GM23248 (cell line): Measurements from ENCODE around the gene RCAN2. TPM values are rescaled to one million over a fixed set of nuclear protein-coding genes. Genes with fewer than 3 reads are reported as not detected.

Experiments
- DNase-seq: peaks from one replicate; pipeline ENCODE4 v3.0.0-alpha.2; 2015
- H2AFZ ChIP-seq: fragments of 200-600 bp; sonication (generic); 2 replicates; pipeline ENCODE4 v1.6.1; 2016; ENCODE audit warnings: antibody characterized with exemption
- H3F3A ChIP-seq: fragments of 200-600 bp; sonication (generic); 2 replicates; pipeline ENCODE4 v1.6.1; 2016; ENCODE audit warnings: mild to moderate bottlenecking, antibody characterized with exemption, mixed run types; ENCODE audit not compliant: insufficient read depth
- H3K27ac ChIP-seq: fragments of 200-600 bp; sonication (generic); 2 replicates; pipeline ENCODE4 v1.5.1; 2016; ENCODE audit warnings: mild to moderate bottlenecking
- H3K27me3 ChIP-seq: fragments of 200-600 bp; sonication (generic); replicated peaks from 2 replicates; pipeline ENCODE4 v1.6.1; 2016; ENCODE audit warnings: mild to moderate bottlenecking; ENCODE audit not compliant: insufficient read depth
- H3K36me3 ChIP-seq: fragments of 200-600 bp; sonication (generic); 2 replicates; pipeline ENCODE4 v1.6.1; 2016; ENCODE audit warnings: low read depth, mild to moderate bottlenecking
- H3K4me1 ChIP-seq: fragments of 200-600 bp; sonication (generic); 2 replicates; pipeline ENCODE4 v1.6.1; 2016; ENCODE audit warnings: mild to moderate bottlenecking; ENCODE audit not compliant: insufficient read depth
- H3K4me2 ChIP-seq: fragments of 200-600 bp; sonication (generic); one replicate; pipeline ENCODE4 v1.6.1; 2016; ENCODE audit warnings: mild to moderate bottlenecking; ENCODE audit not compliant: unreplicated experiment
- H3K4me3 ChIP-seq: fragments of 200-600 bp; sonication (generic); 2 replicates; pipeline ENCODE4 v1.5.1; 2016; ENCODE audit warnings: mild to moderate bottlenecking
- H3K79me2 ChIP-seq: fragments of 200-600 bp; sonication (generic); 2 replicates; pipeline ENCODE4 v1.6.1; 2016; ENCODE audit warnings: mild to moderate bottlenecking; ENCODE audit not compliant: insufficient read depth
- H3K9ac ChIP-seq: fragments of 200-600 bp; sonication (generic); 2 replicates; pipeline ENCODE4 v1.6.1; 2016; ENCODE audit warnings: mild to moderate bottlenecking
- H3K9me2 ChIP-seq: fragments of 200-600 bp; sonication (generic); 2 replicates; pipeline ENCODE4 v1.6.1; 2016; ENCODE audit warnings: mixed run types, mild to moderate bottlenecking, moderate library complexity; ENCODE audit not compliant: insufficient read depth
- H3K9me3 ChIP-seq: fragments of 200-600 bp; sonication (generic); one replicate; pipeline ENCODE4 v1.6.1; 2017; ENCODE audit warnings: low read depth
- H4K20me1 ChIP-seq: fragments of 200-600 bp; sonication (generic); 2 replicates; pipeline ENCODE4 v1.6.0; 2016; ENCODE audit not compliant: insufficient read depth
- EZH2 ChIP-seq: fragments of 200-600 bp; sonication (generic); IDR thresholded peaks from 2 replicates; pipeline ENCODE4 v1.6.1; 2018; ENCODE audit warnings: antibody characterized with exemption, mild to moderate bottlenecking; ENCODE audit not compliant: insufficient read depth, poor library complexity, severe bottlenecking
- EZH2phosphoT487 ChIP-seq: fragments of 200-600 bp; sonication (generic); IDR thresholded peaks from 2 replicates; pipeline ENCODE4 v1.6.1; 2018; ENCODE audit warnings: antibody characterized with exemption, moderate library complexity, mild to moderate bottlenecking, low read depth; ENCODE audit not compliant: insufficient read depth
- WGBS, 2 experiments: methylation state at CpG; one replicate each; pipeline ENCODE4 v1.1.6; 2015 to 2017; ENCODE audit warnings: low lambda C conversion rate in 2 of 2, low coverage in 1 of 2; ENCODE audit errors: missing lambda C conversion rate in 2 of 2; 5-methylcytosine and 5-hydroxymethylcytosine counted together
- in situ Hi-C: fragments of 300-500 bp; cut with MboI; formaldehyde crosslinking; loops from 2 replicates; pipeline ENCODE4 v1.15.0; 2020
- polyA plus RNA-seq: library from polyadenylated mRNA; unstranded; fragments of >200 nt; fragmentation: Nextera tagmentation; extraction: Ambion mirVana; gene quantifications from 2 replicates; pipeline ENCODE4 v1.2.1, GENCODE V29; 2016
- total RNA-seq: library from RNA; depleted of rRNA; stranded (reverse); fragments of >200 nt; shearing (Covaris generic); gene quantifications from 2 replicates; pipeline ENCODE4 v1.2.3, GENCODE V29; 2014

The RCAN2 gene
- total and polyA plus RNA-seq, 2 experiments from 2014 or later, result 6.5 to 8.8 TPM

GRCh38 chr6:46466570-46466969 is 24.7 kb downstream of the RCAN2 start:
- in situ Hi-C loops, result no loop called here
- H3K36me3 ChIP-seq, result no peaks in the 10 kb centered on the region
- no peaks in the 10 kb centered on the region for H4K20me1 ChIP-seq
- no peak overlapping the region for H3K4me2 ChIP-seq
- H3K4me1 ChIP-seq, result peaks cover 20% of the 10 kb centered on the region
- no peak overlapping the region for H3K4me3 ChIP-seq
- H3K27me3 ChIP-seq, result no peaks in the 10 kb centered on the region
- H3K27ac ChIP-seq, result no peak overlapping the region
- TF ChIP-seq EZH2phosphoT487, result no peak
- TF ChIP-seq EZH2, result no peak
- DNase-seq, result no peak
- H2AFZ ChIP-seq, result no peak overlapping the region
- no peaks in the 10 kb centered on the region for H3K9me2 ChIP-seq
- no peaks in the 10 kb centered on the region for H3K9me3 ChIP-seq
- peaks cover 12% of the 10 kb centered on the region; the same call in 1 of the 2 replicates for H3F3A ChIP-seq
- 92 to 97% methylated on average over 4 of the region's 4 CpGs for WGBS, 2 experiments
- H3K79me2 ChIP-seq, result no peaks in the 10 kb centered on the region
- no peak overlapping the region for H3K9ac ChIP-seq

- H3K4me2 ChIP-seq, result no peak overlapping the region
- H3F3A ChIP-seq, result peaks cover 12% of the 10 kb centered on the region; the same call in 1 of the 2 replicates
- no peak overlapping the region for H3K27ac ChIP-seq
- H3K9me2 ChIP-seq, result no peaks in the 10 kb centered on the region
- no peaks in the 10 kb centered on the region for H4K20me1 ChIP-seq
- WGBS, 2 experiments, result 50 to 53% methylated on average over 4 of the region's 4 CpGs
- peaks cover 20% of the 10 kb centered on the region for H3K4me1 ChIP-seq
- H3K79me2 ChIP-seq, result no peaks in the 10 kb centered on the region
- H3K9me3 ChIP-seq, result no peaks in the 10 kb centered on the region
- peak overlapping the region; percentile 9; the same call in 1 of the 2 replicates for H2AFZ ChIP-seq
- no peaks in the 10 kb centered on the region for H3K36me3 ChIP-seq
- in situ Hi-C loops, result no loop called here
- H3K27me3 ChIP-seq, result no peaks in the 10 kb centered on the region
- no peak overlapping the region for H3K9ac ChIP-seq
- DNase-seq, result peak; percentile 77
- no peak for TF ChIP-seq EZH2
- TF ChIP-seq EZH2phosphoT487, result no peak
- no peak overlapping the region for H3K4me3 ChIP-seq
Observed at GRCh38 chr6:46465294-46466165, 25.7 kb downstream of the RCAN2 start.

DNA sequence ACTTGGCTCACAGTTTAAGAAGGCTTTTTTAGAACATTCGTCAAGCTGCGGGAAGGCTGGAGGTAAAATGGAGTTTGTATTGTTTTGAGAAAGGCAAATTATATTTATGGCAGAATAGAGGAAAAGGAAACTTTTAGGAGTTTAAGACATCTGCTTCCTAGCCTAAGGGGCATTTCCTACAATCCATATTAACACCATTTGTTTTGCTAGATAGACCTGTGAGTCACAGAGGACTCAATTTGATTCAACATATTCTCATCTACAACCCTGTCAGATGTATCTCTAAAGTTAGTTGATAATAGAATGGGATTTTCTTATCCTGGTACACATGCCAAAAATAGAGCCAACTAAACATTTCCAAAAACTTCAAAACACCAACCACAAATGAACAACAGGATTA is 35.0 kb downstream of the RCAN2 start:
- no peak overlapping the region for H3K9ac ChIP-seq
- TF ChIP-seq EZH2 (no peak), EZH2phosphoT487 (no peak)
- in situ Hi-C loops, result no loop called here

GRCh38 chr6:46454691-46455090 is 36.6 kb downstream of the RCAN2 start:
- Histone ChIP-seq H3K79me2 (no peaks in the 10 kb centered on the region), H3K4me1 (peaks cover 27% of the 10 kb centered on the region), H4K20me1 (no peaks in the 10 kb centered on the region), H3K27me3 (no peaks in the 10 kb centered on the region), H3K4me2 (no peak overlapping the region), H3K9me3 (no peaks in the 10 kb centered on the region), H3K4me3 (no peak overlapping the region), H2AFZ (no peak overlapping the region), H3K9me2 (no peaks in the 10 kb centered on the region), H3K27ac (no peak overlapping the region), H3K9ac (no peak overlapping the region), H3F3A (peaks cover 37% of the 10 kb centered on the region), H3K36me3 (no peaks in the 10 kb centered on the region)
- no peak for DNase-seq
- in situ Hi-C loops, result no loop called here
- TF ChIP-seq EZH2, result no peak
- no peak for TF ChIP-seq EZH2phosphoT487
- 94 to 95% methylated on average over 1 of the region's 1 CpG for WGBS, 2 experiments

More for the DNA sequence above, 35.0 kb downstream of the RCAN2 start:
- peaks cover 27% of the 10 kb centered on the region for H3K4me1 ChIP-seq
- H2AFZ ChIP-seq, result no peak overlapping the region
- 93 to 98% methylated on average over 2 of the region's 2 CpGs for WGBS, 2 experiments
- no peak overlapping the region for H3K4me3 ChIP-seq
- no peaks in the 10 kb centered on the region for H3K36me3 ChIP-seq
- H3K27ac ChIP-seq, result no peak overlapping the region
- no peaks in the 10 kb centered on the region for H4K20me1 ChIP-seq
- DNase-seq, result no peak
- no peaks in the 10 kb centered on the region for H3K27me3 ChIP-seq
- H3F3A ChIP-seq, result peaks cover 35% of the 10 kb centered on the region
- no peak overlapping the region for H3K4me2 ChIP-seq
- no peaks in the 10 kb centered on the region for H3K9me2 ChIP-seq
- no peaks in the 10 kb centered on the region for H3K79me2 ChIP-seq
- no peaks in the 10 kb centered on the region for H3K9me3 ChIP-seq
